Epidermal melanocyte (primary cell): ENCODE measurements around the gene ANKRD66.
"Not testable (repeated sequence)": the region's sequence is repeated elsewhere in the genome, so short reads cannot be mapped to it uniquely, and the experiment has no call there.

ENCODE experiments used
- DNase-seq: peaks from one replicate; pipeline ENCODE4 v3.0.0; 2011; ENCODE audit warnings: low spot score; ENCODE audit not compliant: insufficient read length

ANKRD66 gene

DNA sequence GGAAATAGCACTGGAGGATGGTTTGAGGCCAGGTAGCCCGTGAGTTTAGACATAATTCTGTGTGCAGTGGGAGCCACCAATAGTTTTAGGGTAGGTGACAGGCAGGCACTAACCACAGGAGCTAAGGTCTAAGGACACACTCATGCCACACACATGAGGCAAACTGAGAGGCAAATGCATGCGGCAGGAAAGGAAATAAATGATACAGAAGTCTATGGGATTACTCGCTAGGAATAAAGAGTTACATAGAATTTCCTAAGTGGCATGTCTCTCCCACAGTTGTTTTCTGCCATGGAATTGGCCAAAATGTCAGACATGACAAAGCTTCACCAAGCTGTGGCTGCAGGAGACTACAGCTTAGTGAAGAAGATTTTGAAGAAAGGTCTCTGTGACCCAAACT is 4.9 kb downstream of the ANKRD66 start:
- no peak for DNase-seq

- DNase-seq: no peak
Measured at GRCh38 chr6:46755865-46756264, 9.1 kb downstream of the ANKRD66 start.

DNA sequence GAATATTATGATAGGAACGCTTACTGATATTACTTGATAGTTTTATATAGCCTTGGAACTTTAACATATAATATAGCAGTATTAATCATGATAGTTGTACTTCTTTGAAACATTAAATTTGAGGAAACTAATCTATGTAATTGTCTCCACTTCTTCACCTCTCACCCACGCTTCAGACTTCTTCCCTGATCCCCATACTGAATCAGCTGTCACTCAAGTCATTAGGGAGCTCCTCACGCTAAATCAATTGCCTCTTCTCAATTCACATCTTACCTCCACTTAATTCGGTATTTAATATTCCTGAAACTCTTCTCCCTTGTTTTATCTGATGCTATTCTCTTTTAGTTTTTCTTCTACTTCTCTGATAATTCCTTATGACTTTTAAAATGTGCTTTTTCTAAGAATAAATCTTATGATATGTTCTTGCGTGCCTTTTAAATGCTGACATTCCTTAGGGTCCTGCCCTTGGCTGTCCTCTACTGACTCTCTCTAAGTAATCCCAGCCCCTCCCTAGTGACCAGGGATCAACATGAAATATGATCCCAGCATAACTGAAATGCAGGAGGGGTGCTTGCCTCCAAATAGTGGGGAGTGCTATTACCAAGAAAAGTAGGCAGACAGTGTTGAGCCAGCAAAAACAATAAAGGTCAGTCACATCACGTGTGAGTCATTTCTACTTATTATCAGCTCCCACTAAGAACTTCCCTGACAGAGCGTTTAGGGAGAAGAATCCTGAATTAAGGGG is 9.9 kb downstream of the ANKRD66 start:
- no peak for DNase-seq

- DNase-seq: no peak
Measured at GRCh38 chr6:46757214-46757596, 10.5 kb downstream of the ANKRD66 start.

DNA sequence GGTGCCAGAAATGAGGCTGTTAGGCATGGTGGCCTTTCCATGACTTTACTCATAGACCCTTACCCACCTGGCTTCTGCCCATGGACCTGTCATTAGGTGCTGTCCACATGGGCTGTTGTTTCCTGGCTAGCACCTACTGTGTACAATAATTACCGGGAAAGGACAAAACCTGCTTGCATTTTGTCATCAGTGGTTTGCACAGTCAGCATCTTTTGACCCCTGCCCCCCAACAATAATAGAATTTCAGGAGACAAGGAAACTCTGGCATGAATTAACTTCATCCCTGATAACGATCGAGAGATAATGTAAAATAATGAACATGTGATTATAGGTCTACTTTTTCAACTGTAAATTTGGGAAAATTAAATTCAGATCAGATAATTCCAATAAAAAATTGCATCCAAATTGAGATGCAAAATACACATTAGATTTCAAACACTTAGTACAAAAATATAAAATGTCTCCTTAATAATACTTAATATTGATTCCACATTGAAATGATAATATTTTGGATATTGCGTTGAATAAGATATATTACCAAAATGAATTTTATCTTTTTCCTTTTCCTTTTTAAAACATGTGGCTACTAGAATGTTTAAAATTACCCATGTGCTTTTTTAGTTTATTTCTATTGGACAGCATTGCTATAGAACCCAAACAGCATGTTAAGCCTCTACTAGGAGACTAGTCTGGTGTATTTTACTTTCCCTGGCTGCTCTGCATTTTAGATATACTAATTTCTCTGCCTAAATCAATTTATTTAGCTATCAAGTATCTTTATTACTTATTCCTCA is 12.4 kb downstream of the ANKRD66 start:
- DNase-seq: no peak

DNA sequence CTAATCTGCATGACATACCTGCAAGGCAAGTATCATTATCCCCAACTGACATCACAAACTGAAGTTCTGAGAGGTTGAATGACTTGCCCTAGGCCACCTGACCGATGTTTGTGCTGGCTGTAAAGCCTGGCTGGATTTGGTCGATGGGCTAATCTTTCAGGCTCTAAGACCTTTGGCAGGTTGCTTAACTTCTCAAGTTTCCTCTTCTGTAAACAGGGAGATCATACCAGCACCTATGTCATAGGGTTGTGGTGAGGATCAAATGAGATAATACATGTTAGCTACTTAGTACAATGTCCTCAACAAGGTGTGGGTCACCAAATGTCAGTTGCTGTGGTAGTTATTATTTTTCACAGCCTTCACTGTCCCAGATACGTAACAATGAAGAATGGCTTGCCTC is 14.2 kb downstream of the ANKRD66 start:
- no peak for DNase-seq

DNA sequence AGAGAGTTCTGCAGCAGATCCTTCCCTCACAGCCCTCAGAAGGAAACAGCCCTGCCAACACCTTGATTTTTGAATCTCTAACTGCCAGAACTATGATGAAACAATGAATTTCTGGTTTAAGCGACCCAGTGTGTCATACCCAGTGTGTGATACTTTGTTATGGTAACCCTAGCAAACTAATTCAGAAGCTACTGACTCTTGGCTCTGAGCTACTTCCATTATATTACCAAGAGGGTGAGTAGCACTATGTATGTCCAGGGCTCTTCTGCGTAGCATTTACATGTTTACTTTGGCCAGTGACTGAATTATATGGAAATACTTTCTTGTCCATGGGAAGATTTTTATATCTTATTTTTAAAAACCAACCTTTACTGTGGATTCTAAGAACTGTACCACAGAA is 16.7 kb downstream of the ANKRD66 start:
- no peak for DNase-seq

DNA sequence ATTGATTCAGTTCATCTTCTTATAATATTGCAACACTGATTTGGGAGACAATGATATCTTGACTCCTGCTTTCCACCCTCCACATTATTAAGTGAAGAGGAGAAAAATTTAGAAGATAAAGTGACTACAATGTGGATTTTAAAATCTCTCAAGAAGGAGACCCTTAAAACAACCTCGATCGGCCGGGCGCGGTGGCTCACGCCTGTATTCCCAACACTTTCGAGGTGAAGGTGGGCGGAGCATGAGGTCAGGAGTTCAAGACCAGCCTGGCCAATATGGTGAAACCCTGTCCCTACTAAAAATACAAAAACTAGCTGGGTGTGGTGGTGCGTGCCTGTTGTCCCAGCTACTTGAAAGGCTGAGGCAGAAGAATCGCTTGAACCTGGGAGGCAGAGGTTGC is 17.5 kb downstream of the ANKRD66 start:
- not testable (repeated sequence) for DNase-seq

- DNase-seq: no peak
Measured at GRCh38 chr6:46764961-46765360, 18.2 kb downstream of the ANKRD66 start.

DNA sequence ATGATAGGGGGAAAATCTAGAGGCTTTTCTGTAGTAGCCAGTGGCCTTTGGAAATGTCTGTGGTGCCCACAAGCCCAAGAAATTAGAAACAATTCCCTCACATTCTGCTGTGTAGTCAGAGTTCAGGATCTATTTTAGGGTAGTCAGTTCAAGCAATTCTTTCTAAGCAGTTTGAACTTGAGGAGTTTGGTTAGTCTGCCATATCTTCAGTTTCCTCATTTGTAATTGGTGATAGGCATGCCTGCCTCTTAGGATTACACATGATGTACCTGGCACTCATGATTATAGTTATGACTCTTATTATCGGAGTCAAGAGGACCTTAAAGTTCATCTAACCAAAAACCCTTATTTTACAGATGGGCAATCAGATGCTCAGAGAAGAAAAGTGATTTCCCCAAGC is 25.3 kb downstream of the ANKRD66 start:
- no peak for DNase-seq

GRCh38 chr6:46772762-46773161 is 26.0 kb downstream of the ANKRD66 start:
- DNase-seq: no peak

GRCh38 chr6:46773201-46773855 is 26.6 kb downstream of the ANKRD66 start:
- DNase-seq: no peak

- not testable (repeated sequence) for DNase-seq
Measured at GRCh38 chr6:46774736-46775135, 28.0 kb downstream of the ANKRD66 start.

- no peak for DNase-seq
Measured at GRCh38 chr6:46776070-46776712, 29.5 kb downstream of the ANKRD66 start.

DNA sequence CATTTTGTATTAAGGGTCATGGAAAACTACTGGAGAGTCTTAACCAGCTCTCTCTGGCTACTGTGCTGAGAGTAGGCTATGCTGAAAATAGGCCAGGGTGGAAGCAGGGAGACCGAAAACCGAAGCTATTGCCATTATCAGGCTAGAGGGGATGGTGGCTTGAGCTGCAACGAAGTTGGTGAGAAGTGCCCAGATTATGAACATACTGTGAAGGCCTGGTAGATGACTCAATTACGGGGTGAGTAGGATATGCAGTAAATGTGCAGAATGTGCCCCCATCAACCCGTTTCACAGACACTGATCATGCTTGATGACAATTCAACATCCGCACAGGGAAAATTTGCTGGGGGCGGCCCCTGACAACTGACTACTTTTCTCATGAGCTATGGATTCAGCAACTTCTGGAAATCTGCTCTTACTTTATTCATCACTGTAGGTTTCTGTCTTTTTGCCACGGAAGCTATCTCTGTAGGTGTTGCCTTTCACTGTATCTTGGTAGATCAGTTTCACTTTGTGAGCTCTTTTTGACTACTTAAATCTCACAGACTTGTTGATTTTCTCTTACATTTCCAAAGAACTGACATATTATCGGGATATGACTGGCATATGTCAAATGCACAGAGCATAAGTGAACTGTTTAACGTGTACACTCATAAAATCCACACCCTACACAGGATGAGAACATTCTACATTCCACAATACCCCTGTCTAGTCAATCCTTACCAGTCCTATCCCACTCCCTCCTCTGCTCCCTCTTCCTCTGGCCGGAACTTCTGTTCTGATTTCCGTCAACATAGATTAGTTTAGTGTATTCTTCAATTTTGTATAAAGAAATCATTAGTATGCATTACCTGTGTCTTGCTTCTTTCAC is 31.0 kb downstream of the ANKRD66 start:
- DNase-seq: no peak

GRCh38 chr6:46781478-46782378 is 35.0 kb downstream of the ANKRD66 start:
- peak; percentile 42 for DNase-seq

GRCh38 chr6:46784535-46784934 is 37.8 kb downstream of the ANKRD66 start:
- no peak for DNase-seq

GRCh38 chr6:46787871-46788540 is 41.3 kb downstream of the ANKRD66 start:
- DNase-seq: no peak

DNA sequence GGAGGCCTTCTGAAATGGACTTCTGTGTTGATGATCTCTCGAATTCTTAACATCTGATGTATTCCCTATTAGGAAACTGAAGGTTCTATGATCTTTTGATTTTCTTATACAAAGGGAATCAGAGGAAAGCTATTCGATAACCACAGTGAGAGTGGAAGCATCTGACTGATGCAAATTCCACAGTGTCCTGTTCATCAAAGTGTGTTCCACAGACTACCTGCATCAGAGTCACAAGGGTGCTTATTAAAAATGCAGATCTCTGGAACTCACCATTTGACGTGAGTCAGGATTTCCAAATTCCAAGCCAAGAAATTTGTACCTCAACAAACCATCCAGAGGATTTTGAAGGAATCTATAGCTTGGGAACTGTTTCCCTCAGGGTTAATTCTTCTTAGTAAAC is 42.1 kb downstream of the ANKRD66 start:
- no peak for DNase-seq
